GM21825 (cell line): ENCODE measurements around the gene MRPL36.
"Not testable (repeated sequence)": the region's sequence is repeated elsewhere in the genome, so short reads cannot be mapped to it uniquely, and the experiment has no call there.

Experiments used
- ATAC-seq: cut with Tn5 transposase; IDR thresholded peaks from one replicate; pipeline ENCODE4 v1.9.1; 2021; ENCODE audit warnings: mild to moderate bottlenecking, moderate library complexity; ENCODE audit not compliant: unreplicated experiment

MRPL36 gene

DNA sequence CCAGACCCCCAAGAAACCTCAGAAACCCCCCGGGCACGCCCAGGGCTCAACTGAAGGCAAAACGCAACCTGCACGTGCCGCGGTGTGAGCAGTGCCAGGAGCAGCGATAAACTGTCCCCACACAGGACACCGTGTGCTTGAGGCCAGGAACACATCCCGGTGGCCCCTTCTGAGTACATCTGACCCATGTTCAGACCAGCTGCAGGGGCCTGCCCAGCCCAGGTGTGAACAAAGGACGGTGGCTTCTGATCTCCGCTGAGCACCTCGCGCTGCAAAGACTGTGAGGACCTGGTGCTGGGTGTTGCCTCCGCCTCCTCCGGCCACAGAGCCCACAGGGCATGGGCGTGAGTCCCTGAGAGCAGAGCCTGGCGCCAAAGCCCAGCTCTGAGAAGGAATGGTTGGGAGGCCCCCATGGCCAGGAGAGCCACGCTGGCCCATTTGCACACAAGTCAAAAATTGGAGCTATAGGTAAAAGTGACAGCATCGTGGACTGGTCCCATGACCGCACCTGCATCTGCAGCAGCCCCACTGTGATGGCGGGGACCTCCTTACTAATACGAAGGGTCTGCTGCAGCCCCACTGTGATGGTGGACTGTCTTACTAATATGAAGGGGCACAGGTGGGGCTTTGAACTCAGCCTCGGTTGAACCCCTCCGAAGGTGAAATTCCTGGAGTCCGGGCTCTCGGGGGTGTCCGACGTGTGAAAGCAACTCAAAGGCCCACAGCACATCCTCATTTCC lies 33.0 kb upstream of the MRPL36 start:
- no peak for ATAC-seq

DNA sequence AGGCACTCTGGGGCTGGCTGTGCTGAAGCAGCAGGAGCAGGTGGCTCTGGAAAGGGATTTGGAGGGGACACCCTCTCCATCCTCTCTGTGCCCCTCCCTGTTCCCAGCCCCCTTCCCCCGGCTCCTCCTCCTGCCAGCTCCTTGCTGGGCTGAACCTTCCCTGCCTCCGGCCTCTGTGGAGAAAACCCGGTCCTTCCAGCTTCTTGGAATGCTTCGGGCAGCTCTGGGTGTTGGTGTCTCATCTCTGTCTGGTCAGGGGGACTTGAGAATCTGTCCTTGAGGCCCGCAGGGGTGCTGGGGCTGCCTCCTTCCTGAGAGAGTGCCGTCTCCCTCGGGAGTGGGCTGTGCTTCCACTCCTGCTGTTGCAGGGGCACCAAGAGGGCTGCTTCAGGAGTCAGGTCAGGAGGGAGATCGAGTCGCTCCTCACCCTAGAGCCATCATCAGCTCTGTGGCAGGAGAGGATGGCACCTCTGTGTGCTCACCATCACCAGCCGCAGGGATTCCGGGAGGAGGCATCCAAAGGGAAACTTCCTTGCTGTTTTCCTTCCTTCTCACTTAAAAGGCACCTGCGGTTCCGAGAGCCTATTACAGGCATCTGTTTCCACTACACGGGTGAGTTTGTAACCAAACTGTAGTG lies 32.2 kb upstream of the MRPL36 start:
- ATAC-seq, result no peak

DNA sequence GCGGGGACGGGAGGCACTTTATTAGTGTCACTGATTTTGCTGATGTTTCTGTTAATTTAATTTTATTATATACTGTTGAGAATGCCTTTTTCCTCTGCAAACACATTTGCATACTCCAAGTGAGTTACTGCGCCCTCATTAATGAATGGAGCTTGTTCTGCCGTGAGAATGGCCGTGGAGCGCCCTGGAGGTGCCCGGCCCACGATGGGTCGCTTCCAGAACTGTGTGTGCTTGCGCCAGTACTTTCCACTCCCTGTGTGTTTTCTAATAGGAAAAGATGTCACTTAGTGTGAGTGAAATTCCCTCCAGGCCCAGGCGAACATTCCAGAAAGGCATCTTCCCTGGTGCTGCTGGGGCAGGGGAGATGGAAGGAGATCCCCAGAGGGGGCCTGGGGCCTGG lies 31.6 kb upstream of the MRPL36 start:
- ATAC-seq, result no peak

GRCh38 chr5:1830571-1831228 lies 31.1 kb upstream of the MRPL36 start:
- ATAC-seq, result no peak

GRCh38 chr5:1827886-1828397 lies 28.3 kb upstream of the MRPL36 start:
- no peak for ATAC-seq

GRCh38 chr5:1827025-1827885 lies 27.6 kb upstream of the MRPL36 start:
- no peak for ATAC-seq

- ATAC-seq, result no peak
Observed at GRCh38 chr5:1826235-1826980, 26.8 kb upstream of the MRPL36 start.

GRCh38 chr5:1824903-1825841 lies 25.5 kb upstream of the MRPL36 start:
- no peak for ATAC-seq

DNA sequence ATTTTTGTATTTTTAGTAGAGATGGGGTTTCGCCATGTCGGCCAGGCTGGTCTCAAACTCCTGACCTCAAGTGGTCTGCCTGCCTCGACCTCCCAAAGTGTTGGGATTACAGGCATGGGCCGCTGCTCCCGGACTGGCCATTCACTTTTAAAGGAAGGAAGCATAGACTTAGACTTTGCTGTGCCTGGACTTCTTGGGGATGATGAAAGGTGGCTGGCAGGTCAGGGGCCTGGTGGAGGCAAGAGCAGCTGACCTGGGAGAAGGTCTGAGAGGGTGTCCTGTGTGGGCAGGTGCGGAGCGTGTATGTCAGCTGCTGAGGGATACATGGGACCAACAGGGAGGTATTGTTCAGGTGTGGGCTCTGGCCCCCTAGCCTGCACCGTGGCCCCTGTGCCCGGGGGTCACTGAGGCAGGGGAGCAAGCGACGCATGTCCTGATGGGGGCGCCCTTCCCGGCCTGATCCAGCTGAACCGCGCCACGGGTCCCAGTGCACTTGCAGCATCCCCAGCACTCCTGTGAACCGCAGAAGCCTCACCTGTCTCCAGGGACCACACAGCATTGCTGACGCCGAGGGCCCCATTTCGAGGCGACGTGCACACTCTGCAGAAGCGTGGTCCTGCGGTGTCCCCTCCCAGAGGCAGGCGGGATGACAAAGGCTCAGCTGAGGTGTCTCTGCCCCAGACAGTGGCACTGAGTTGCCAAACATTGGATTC lies 24.6 kb upstream of the MRPL36 start:
- no peak for ATAC-seq

DNA sequence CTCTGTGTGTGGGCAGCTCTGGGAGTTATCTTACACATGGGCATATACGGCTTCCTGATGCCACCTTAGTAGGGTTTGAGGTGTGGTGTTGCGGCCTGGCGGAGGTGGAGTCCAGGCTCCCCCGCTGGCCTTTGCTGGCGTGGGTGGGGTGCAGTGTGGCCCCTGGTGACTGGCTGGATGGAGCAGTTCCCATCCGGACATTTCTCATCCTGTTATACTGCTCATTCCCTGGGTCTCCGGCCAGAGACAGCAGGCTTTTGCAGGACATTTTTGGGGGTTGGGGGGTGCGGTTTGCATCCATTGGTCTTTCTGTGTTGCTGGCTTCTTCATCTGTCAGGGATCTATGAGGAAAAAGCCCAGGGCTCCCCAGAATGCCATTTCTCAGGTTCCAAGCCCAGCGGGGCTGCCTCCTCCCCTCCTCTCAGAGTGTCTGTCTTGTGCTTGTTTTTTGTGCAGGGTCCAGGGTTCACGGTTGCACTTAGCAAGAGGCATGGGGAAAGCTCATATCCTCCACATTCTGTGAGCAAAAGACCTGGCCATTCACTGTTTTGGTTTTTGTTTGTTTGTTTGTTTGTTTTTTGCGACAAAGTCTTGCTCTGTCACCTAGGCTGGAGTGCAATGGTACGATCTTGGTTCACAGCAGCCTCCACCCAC lies 23.9 kb upstream of the MRPL36 start:
- ATAC-seq, result no peak

GRCh38 chr5:1821862-1822261 lies 22.2 kb upstream of the MRPL36 start:
- no peak for ATAC-seq

DNA sequence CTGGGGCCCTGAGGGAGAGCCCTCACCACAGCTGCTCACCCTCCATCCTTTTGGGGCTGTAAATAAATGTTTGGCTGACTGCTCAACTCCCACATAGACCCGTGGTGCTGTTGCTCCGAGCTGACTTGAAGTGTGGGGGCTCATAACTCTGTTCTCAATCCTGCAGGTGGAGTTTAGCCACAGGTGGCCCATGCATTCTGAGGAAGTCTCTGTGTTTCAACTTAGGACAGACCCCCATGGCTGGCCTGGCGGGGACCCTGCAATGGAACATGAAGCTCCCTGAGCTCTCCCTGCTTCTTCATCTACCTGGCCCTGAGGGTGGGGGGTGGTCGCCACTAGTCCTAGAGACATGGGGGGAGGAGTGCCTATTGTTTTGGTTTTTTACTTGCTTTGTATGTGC lies 21.3 kb upstream of the MRPL36 start:
- ATAC-seq, result no peak

DNA sequence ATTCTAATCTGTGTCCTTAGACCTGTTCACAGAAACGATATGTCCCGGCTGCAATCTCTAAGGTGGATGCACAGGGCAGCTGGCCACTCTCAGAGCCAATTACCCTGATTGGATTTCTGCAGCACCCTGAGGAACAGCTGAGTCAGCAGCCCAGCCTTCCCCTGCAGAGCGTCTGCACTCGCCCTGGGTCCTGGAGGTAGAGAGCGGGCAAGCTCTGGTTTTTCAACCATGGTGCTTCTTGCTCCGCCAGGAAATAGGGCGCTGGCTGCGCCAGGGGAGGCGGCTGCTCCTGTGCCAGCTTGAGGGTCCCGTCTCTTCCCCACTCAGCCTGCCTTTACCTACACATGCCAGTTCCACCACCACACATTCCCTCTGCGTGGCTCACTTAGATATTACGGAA lies 20.7 kb upstream of the MRPL36 start:
- no peak for ATAC-seq

GRCh38 chr5:1819458-1819857 lies 19.8 kb upstream of the MRPL36 start:
- no peak for ATAC-seq

GRCh38 chr5:1818784-1819183 lies 19.1 kb upstream of the MRPL36 start:
- no peak for ATAC-seq

DNA sequence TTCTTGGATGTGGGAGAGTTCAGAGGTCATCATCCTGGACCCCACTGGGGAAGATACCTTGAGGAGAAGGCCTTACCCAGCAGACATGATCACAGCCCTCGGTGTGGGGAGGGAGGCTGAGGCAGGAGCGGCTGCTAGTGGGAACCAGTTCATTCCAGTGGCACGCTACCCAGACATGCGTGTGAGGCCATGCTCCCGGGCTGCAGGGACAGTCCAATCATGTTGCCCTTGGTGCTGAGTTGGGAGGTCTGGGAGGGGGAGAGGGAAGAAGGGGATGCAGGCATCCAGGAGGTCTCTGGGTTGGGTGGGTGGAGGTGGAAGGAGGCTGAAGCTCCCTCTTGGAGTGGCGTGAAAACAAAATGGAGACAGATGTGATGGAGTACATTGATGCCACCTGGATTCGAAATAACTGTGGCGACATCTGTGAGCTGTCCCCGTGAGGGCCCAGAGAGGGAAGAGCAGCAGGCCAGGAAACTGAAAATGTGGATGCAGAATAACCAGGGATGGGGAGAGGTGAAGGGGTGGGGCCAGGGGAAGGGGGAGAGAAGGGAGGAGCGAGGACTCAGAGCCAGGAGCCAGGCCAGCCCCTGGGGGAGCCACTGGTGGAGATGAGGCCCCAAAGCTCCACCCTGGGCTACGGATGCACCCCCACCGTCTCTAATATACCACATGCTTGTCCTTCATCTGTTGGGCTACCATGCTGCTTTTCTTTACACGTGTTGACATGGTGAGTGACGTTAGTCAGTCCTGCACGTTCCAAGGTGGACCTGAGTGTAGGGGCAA lies 17.8 kb upstream of the MRPL36 start:
- ATAC-seq, result no peak

DNA sequence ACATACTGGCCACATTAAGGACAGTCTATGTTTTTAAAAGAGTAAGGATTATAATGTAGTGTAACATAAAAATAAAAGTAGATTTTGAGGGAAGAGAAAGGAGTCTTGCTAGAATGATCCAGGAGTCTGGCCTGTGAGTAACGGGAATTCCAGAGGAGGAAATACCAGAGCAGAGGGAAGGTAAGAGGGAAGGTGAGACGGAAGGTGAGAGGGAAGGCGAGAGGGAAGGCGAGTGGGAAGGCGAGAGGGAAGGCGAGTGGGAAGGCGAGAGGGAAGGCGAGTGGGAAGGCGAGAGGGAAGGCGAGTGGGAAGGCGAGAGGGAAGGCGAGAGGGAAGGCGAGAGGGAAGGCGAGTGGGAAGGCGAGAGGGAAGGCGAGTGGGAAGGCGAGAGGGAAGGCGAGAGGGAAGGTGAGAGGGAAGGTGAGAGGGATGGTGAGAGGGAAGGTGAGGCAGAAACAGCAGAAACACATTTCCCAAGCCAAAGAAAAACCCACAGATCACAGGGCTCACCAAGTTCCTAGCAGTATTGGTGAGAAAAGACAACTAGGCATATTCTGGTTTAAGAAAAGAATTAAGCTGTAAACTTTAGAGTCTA lies 17.0 kb upstream of the MRPL36 start:
- ATAC-seq, result not testable (repeated sequence)
